Right lobe of liver (tissue), 6 donors: ENCODE results near the gene ZNF543. TPM values are rescaled to one million over a fixed set of nuclear protein-coding genes. Genes with fewer than 3 reads are reported as not detected.

ENCODE experiments used
- ATAC-seq, 4 donors: fragments of 200-7000 bp; cut with Tn5 transposase; one replicate each; pipeline ENCODE4 v1.9.1; 2020; ENCODE audit warnings: mild to moderate bottlenecking in 4 of 4, moderate library complexity in 4 of 4
- DNase-seq, 3 donors: peaks; one replicate each; pipeline ENCODE4 v3.0.0-alpha.2; 2020
- H3K27ac ChIP-seq, 3 donors: fragments of 200-600 bp; one replicate each; pipeline ENCODE4 v1.8.0; 2022
- H3K27me3 ChIP-seq, 2 donors: fragments of 200-600 bp; one replicate each; pipeline ENCODE4 v1.8.0; 2022
- H3K36me3 ChIP-seq, 4 donors: fragments of 200-600 bp; sonication (generic) in 1 of 4; one replicate each; pipeline versions ENCODE4 v1.5.1 to v1.8.0; 2017 to 2022; ENCODE audit warnings: control low read depth in 1 of 4
- H3K4me1 ChIP-seq, 4 donors: fragments of 200-600 bp; sonication (generic) in 1 of 4; one replicate each; pipeline versions ENCODE4 v1.5.1 to v1.8.0; 2017 to 2022; ENCODE audit warnings: control low read depth in 1 of 4
- H3K4me3 ChIP-seq, 3 donors: fragments of 200-600 bp; one replicate each; pipeline ENCODE4 v1.8.0; 2022
- H3K9me3 ChIP-seq, 4 donors: fragments of 200-600 bp; sonication (generic) in 1 of 4; one replicate each; pipeline versions ENCODE4 v1.5.1 to v1.8.0; 2017 to 2022; ENCODE audit warnings: control low read depth in 1 of 4
- POLR2A ChIP-seq: fragments of 450-650 bp; IDR thresholded peaks from one replicate; pipeline ENCODE4 v1.6.1; 2017; ENCODE audit warnings: antibody characterized with exemption, mild to moderate bottlenecking
- WGBS: methylation state at CpG from one replicate; pipeline ENCODE4 v1.1.6; 2018; ENCODE audit warnings: low coverage, low lambda C conversion rate; ENCODE audit not compliant: insufficient coverage; ENCODE audit errors: missing lambda C conversion rate; 5-methylcytosine and 5-hydroxymethylcytosine counted together
- intact Hi-C, 2 donors: fragments of 100-400 bp; cut with DNase I; formaldehyde crosslinking; loops; one replicate each; pipeline versions ENCODE4 v1.11.2 to v1.14.1; 2022
- total RNA-seq, 6 experiments: library from RNA; depleted of rRNA in 2 of 6; stranded (reverse); fragments of >200 nt in 2 of 6; fragmentation: NEBNext Ultra II Directional in 3 of 6; extraction: Animal tissue kit (Norgen Biotek cat#: 25700) in 3 of 6; gene quantifications; one replicate each; pipeline versions ENCODE4 v1.1.0 to v1.2.4, GENCODE V29; 2016 to 2023
- TF ChIP-seq, protein P1 (sequence below), 4 donors: fragments of 200-600 bp in 3 of 4; fragments of 450-650 bp in 1 of 4; IDR thresholded peaks; one replicate each; pipeline versions ENCODE4 v1.5.1 to v1.8.0; 2016 to 2022; ENCODE audit warnings: antibody characterized with exemption in 4 of 4, mild to moderate bottlenecking in 2 of 4
- donor health status: DM: no; HTN: yes; CAD: no.
- donor health status: DM: no; HTN: no; CAD: no.
- donor health status: DM: no; HTN: no; CAD: no.
- donor health status: DM: no; HTN: yes; CAD: no.
- donor health status: DM: no; HTN: yes; CAD: no.

ZNF543 gene
- total RNA-seq, 6 experiments from 2014 or later, result 1.9 to 2.7 (median 2.4) TPM

GRCh38 chr19:57288373-57288772 lies 31.9 kb upstream of the ZNF543 start:
- no peak for TF ChIP-seq POLR2A
- TF ChIP-seq, protein P1, sequence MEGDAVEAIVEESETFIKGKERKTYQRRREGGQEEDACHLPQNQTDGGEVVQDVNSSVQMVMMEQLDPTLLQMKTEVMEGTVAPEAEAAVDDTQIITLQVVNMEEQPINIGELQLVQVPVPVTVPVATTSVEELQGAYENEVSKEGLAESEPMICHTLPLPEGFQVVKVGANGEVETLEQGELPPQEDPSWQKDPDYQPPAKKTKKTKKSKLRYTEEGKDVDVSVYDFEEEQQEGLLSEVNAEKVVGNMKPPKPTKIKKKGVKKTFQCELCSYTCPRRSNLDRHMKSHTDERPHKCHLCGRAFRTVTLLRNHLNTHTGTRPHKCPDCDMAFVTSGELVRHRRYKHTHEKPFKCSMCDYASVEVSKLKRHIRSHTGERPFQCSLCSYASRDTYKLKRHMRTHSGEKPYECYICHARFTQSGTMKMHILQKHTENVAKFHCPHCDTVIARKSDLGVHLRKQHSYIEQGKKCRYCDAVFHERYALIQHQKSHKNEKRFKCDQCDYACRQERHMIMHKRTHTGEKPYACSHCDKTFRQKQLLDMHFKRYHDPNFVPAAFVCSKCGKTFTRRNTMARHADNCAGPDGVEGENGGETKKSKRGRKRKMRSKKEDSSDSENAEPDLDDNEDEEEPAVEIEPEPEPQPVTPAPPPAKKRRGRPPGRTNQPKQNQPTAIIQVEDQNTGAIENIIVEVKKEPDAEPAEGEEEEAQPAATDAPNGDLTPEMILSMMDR (IDR thresholded peaks at IDR 0.05), result no peak
- Histone ChIP-seq H3K27me3 (no peaks in the 10 kb centered on the region), H3K9me3 (peaks cover 0 to 17% (median under 1%) of the 10 kb centered on the region in 4 donors), H3K27ac (no peak overlapping the region), H3K4me3 (no peak overlapping the region), H3K36me3 (peaks cover 13 to 94% (median 50%) of the 10 kb centered on the region in 4 donors), H3K4me1 (no peaks in the 10 kb centered on the region)
- ATAC-seq, result no peak
- intact Hi-C loops, result no loop called here
- DNase-seq, result no peak
- WGBS, result 98% methylated on average over 4 of the region's 4 CpGs

GRCh38 chr19:57290970-57291369 lies 29.3 kb upstream of the ZNF543 start:
- Histone ChIP-seq H3K36me3 (peaks cover 0 to 71% (median 35%) of the 10 kb centered on the region in 4 donors), H3K4me3 (no peak overlapping the region), H3K9me3 (peaks cover 0 to 17% (median under 1%) of the 10 kb centered on the region in 4 donors), H3K27ac (no peak overlapping the region), H3K4me1 (no peaks in the 10 kb centered on the region), H3K27me3 (no peaks in the 10 kb centered on the region)
- DNase-seq (no peak), ATAC-seq (no peak)
- intact Hi-C loops, result no loop called here
- WGBS, result 96% methylated on average over 11 of the region's 11 CpGs
- no peak for TF ChIP-seq POLR2A
- TF ChIP-seq, protein P1 (IDR thresholded peaks at IDR 0.05), result no peak

DNA sequence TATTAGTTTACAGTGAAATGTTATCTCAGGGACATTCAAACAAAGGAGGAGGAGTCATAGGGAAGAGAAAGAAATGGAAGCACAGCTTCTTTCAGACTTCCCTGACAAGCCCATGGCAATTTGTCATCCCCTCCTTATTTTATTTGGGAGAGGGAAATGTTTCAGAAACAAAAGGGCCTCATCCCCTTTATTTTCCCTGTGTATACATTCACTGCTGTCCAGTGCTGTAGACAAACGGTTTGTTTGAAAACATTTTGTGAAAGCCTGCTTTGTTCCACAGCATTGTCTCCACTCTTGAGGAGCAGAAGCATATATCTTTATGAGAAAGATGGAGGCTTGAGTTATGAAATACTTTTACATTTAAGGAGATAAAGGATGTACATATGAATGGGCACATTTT lies 27.7 kb upstream of the ZNF543 start:
- Histone ChIP-seq H3K36me3 (peaks cover 0 to 56% (median 34%) of the 10 kb centered on the region in 4 donors), H3K4me1 (no peaks in the 10 kb centered on the region), H3K9me3 (peaks cover 0 to 17% (median under 1%) of the 10 kb centered on the region in 4 donors), H3K27me3 (no peaks in the 10 kb centered on the region), H3K27ac (no peak overlapping the region), H3K4me3 (no peak overlapping the region)
- intact Hi-C loops, result no loop called here
- TF ChIP-seq, protein P1 (IDR thresholded peaks at IDR 0.05), result no peak
- no peak for TF ChIP-seq POLR2A
- no peak for DNase-seq
- no peak for ATAC-seq
- WGBS, result 86% methylated on average over 1 of the region's 1 CpG

DNA sequence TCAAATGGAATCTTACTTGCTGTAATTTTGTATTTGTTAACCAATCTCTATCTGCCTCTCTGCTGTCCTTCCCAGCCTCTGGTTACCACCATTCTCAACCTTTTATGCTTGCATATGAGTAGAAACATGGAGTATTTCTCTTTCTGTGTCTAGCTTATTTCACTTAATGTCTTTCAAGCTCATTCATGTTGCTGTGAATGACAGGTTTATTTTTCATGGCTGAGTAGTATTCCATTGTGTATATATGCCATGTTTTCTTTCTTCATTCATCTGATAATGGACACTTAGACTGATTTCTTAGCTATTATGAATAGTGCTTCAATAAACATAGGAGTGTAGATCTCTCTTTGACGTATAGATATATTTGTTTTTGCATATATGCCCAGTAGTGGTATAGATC lies 26.6 kb upstream of the ZNF543 start:
- no peak for DNase-seq
- WGBS, result 100% methylated on average over 1 of the region's 1 CpG
- H3K27me3 ChIP-seq, result no peaks in the 10 kb centered on the region
- TF ChIP-seq POLR2A, result no peak
- TF ChIP-seq, protein P1 (IDR thresholded peaks at IDR 0.05), result no peak
- peaks cover 0 to 17% (median under 1%) of the 10 kb centered on the region in 4 donors for H3K9me3 ChIP-seq
- H3K36me3 ChIP-seq, result peaks cover 0 to 44% (median 26%) of the 10 kb centered on the region in 4 donors
- ATAC-seq, result no peak
- no peak overlapping the region for H3K27ac ChIP-seq
- H3K4me1 ChIP-seq, result no peaks in the 10 kb centered on the region
- intact Hi-C loops, result no loop called here
- H3K4me3 ChIP-seq, result no peak overlapping the region
